ENCODE results near the gene MGAT3. TPM values are rescaled to one million over a fixed set of nuclear protein-coding genes. Genes with fewer than 3 reads are reported as not detected.
"Not testable (repeated sequence)": the region's sequence is repeated elsewhere in the genome, so short reads cannot be mapped to it uniquely, and the experiment has no call there.

MGAT3 gene
- total and polyA plus RNA-seq, 2 of the 13 experiments (the other 11 are each of a cell fraction or from before 2014, with no cell fraction given) = 0.11 to 0.15 TPM

DNA sequence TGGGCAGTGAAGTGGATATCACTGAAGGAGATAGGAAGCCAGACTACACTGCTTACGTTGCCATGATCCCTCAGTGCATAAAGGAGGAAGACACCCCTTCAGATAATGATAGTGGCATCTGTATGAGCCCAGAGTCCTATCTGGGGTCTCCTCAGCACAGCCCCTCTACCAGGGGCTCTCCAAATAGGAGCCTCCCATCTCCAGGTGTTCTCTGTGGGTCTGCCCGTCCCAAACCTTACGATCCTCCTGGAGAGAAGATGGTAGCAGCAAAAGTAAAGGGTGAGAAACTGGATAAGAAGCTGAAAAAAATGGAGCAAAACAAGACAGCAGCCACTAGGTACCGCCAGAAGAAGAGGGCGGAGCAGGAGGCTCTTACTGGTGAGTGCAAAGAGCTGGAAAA lies 65.3 kb downstream of the MGAT3 start:
- TF ChIP-seq ZC3H4 (CRISPR knock-in tag; IDR thresholded peaks at IDR 0.05; ENCODE audit: borderline replicate concordance) (0 out of 2 replicates have a peak, but pooled peaks have one; percentile 70), FOXO4 (CRISPR knock-in tag; conservative IDR thresholded peaks at IDR 0.05) (0 out of 2 replicates have a peak, but pooled peaks have one; percentile 32)
- peaks cover 16 to 24% of the 10 kb centered on the region in 2 experiments; a peak in 4 of 5 replicates for H3K36me3 ChIP-seq (replicated peaks in 1 of 2; ENCODE audit: control insufficient read depth in 1 of 2, insufficient read depth in 2 of 2, low read length in 2 of 2)
- POLR2A ChIA-PET = interaction anchor here (1.2 to 11.2 kb wide), 9 partner anchors 8 to 522 kb away, joined by 4 to 167 read pairs (median 8); partner anchors contain the start of genes MIEF1, RPL3 and RPS19BP1
- H3K4me2 ChIP-seq (ENCODE audit: low read depth, low read length) = peak overlapping the region; percentile 96
- peaks cover 61% of the 10 kb centered on the region for H3K4me1 ChIP-seq (ENCODE audit: insufficient read depth, low read length)
- H3K9ac ChIP-seq (ENCODE audit: insufficient read depth, low read depth, low read length) = peak overlapping the region; percentile 100
- peaks cover 40% of the 10 kb centered on the region for H3K79me2 ChIP-seq (ENCODE audit: insufficient read depth, low read length)
- H2AFZ ChIP-seq (ENCODE audit: low read length); in situ Hi-C loops (cut with HindIII; ENCODE audit: extremely low pct_ligation_motif_present, low pct_unique_long_range_greater_than_20kb); FAIRE-seq; ATAC-seq; BruUV-seq (replicated peaks); H3K9me3 ChIP-seq (ENCODE audit: low read length); DNase-seq (ENCODE audit: low spot score); intact Hi-C loops (cut with micrococcal nuclease; ENCODE audit: unreplicated experiment); CTCF ChIA-PET (ENCODE audit: low intra/inter-chr PET ratio, low total read pairs); H3K27me3 ChIP-seq (ENCODE audit: control insufficient read depth in 1 of 2, insufficient read depth in 2 of 2, low read length in 2 of 2): not testable (repeated sequence)
- H4K20me1 ChIP-seq (ENCODE audit: insufficient read depth, low read length) = peaks cover 48% of the 10 kb centered on the region
- H3K27ac ChIP-seq (ENCODE audit: extremely low read length, insufficient read depth, low read length) = peak overlapping the region; percentile 100
- H3K4me3 ChIP-seq (replicated peaks in 1 of 3; ENCODE audit: insufficient read depth in 1 of 3, low read depth in 2 of 3, low read length in 3 of 3) = peak overlapping the region; percentile 98 to 100 (median 100); a peak in 5 of 6 replicates
- 58% methylated on average over 5 of the region's 5 CpGs for WGBS (ENCODE audit: low lambda C conversion rate)

GRCh38 chr22:39522567-39523300 lies 65.9 kb downstream of the MGAT3 start:
- CTCF ChIA-PET (ENCODE audit: low intra/inter-chr PET ratio, low total read pairs) = no interaction called here
- FAIRE-seq (no peak), ATAC-seq (no peak), DNase-seq (ENCODE audit: low spot score) (no peak)
- H3K27me3 ChIP-seq (ENCODE audit: control insufficient read depth in 1 of 2, insufficient read depth in 2 of 2, low read length in 2 of 2) = no peaks in the 10 kb centered on the region; a peak in 1 of 5 replicates
- peak overlapping the region; percentile 28 for H3K27ac ChIP-seq (ENCODE audit: extremely low read length, insufficient read depth, low read length)
- in situ Hi-C loops (cut with HindIII; ENCODE audit: extremely low pct_ligation_motif_present, low pct_unique_long_range_greater_than_20kb) = no loop called here
- WGBS (ENCODE audit: low lambda C conversion rate) = 62% methylated on average over 14 of the region's 14 CpGs
- H3K4me3 ChIP-seq (replicated peaks in 1 of 3; ENCODE audit: insufficient read depth in 1 of 3, low read depth in 2 of 3, low read length in 3 of 3) = peak overlapping the region in 2 of 3 experiments; percentile 42 to 100; a peak in 3 of 6 replicates
- BruUV-seq (replicated peaks) = no TSS peak
- H3K4me2 ChIP-seq (ENCODE audit: low read depth, low read length) = peak overlapping the region; percentile 96
- peaks cover 53% of the 10 kb centered on the region for H4K20me1 ChIP-seq (ENCODE audit: insufficient read depth, low read length)
- peak overlapping the region; percentile 35 for H3K9ac ChIP-seq (ENCODE audit: insufficient read depth, low read depth, low read length)
- intact Hi-C loops (cut with micrococcal nuclease; ENCODE audit: unreplicated experiment) = no loop called here
- no peaks in the 10 kb centered on the region for H3K9me3 ChIP-seq (ENCODE audit: low read length)
- H3K79me2 ChIP-seq (ENCODE audit: insufficient read depth, low read length) = peaks cover 40% of the 10 kb centered on the region
- peaks cover 68% of the 10 kb centered on the region for H3K4me1 ChIP-seq (ENCODE audit: insufficient read depth, low read length)
- no peak overlapping the region for H2AFZ ChIP-seq (ENCODE audit: low read length)
- POLR2A ChIA-PET = interaction anchor here (0.8 to 11.2 kb wide), 13 partner anchors 8 to 522 kb away, joined by 3 to 167 read pairs (median 6); partner anchors contain the start of genes MIEF1, RPL3 and RPS19BP1
- peaks cover 14 to 24% of the 10 kb centered on the region in 2 experiments; a peak in 4 of 5 replicates for H3K36me3 ChIP-seq (replicated peaks in 1 of 2; ENCODE audit: control insufficient read depth in 1 of 2, insufficient read depth in 2 of 2, low read length in 2 of 2)
- TF ChIP-seq SSRP1 (CRISPR knock-in tag; IDR thresholded peaks at IDR 0.05) = no peak; the same call in 1 of the 2 replicates
- TF ChIP-seq REXO4 (CRISPR knock-in tag; IDR thresholded peaks at IDR 0.05; ENCODE audit: borderline replicate concordance) = 0 out of 2 replicates have a peak, but pooled peaks have one; percentile 17
- TF ChIP-seq ZNF432 (CRISPR knock-in tag; IDR thresholded peaks at IDR 0.05; ENCODE audit: borderline replicate concordance) = no peak
- no peak for TF ChIP-seq ZBTB1 (CRISPR knock-in tag; IDR thresholded peaks at IDR 0.05; ENCODE audit: borderline replicate concordance)
- TF ChIP-seq BHLHE40 (IDR thresholded peaks at IDR 0.05; ENCODE audit: low read length) = no peak
- no peak for TF ChIP-seq TAF1 (CRISPR knock-in tag; IDR thresholded peaks at IDR 0.05)
- TF ChIP-seq ZBTB25 (CRISPR knock-in tag; IDR thresholded peaks at IDR 0.05) = no peak
- no peak for TF ChIP-seq ZNF101 (CRISPR knock-in tag; IDR thresholded peaks at IDR 0.05; ENCODE audit: borderline replicate concordance, low read depth)
- no peak for TF ChIP-seq ZNF550 (CRISPR knock-in tag; IDR thresholded peaks at IDR 0.05; ENCODE audit: borderline replicate concordance)
- TF ChIP-seq ZNF10 (CRISPR knock-in tag; IDR thresholded peaks at IDR 0.05; ENCODE audit: borderline replicate concordance, low read depth) = no peak
- TF ChIP-seq ZNF124 (CRISPR knock-in tag; IDR thresholded peaks at IDR 0.05) = no peak
- no peak for TF ChIP-seq ZNF562 (CRISPR knock-in tag; IDR thresholded peaks at IDR 0.05; ENCODE audit: borderline replicate concordance)
- no peak for TF ChIP-seq MEIS1 (CRISPR knock-in tag; IDR thresholded peaks at IDR 0.05; ENCODE audit: borderline replicate concordance)
